HG03442 (cell line): Measurements from ENCODE around the gene ANXA7.
"Not testable (repeated sequence)": the region's sequence is repeated elsewhere in the genome, so short reads cannot be mapped to it uniquely, and the experiment has no call there.

Source experiments
- ATAC-seq: cut with Tn5 transposase; IDR thresholded peaks from one replicate; pipeline ENCODE4 v1.9.1; 2021; ENCODE audit warnings: mild to moderate bottlenecking, moderate library complexity; ENCODE audit not compliant: unreplicated experiment

ANXA7 gene

GRCh38 chr10:73408978-73409521, 4.8 kb downstream of the ANXA7 start:
- no peak for ATAC-seq

GRCh38 chr10:73408061-73408460, 5.8 kb downstream of the ANXA7 start:
- no peak for ATAC-seq

- ATAC-seq: no peak
Measured at GRCh38 chr10:73407495-73407894, 6.4 kb downstream of the ANXA7 start.

GRCh38 chr10:73406846-73407245, 7.0 kb downstream of the ANXA7 start:
- no peak for ATAC-seq

GRCh38 chr10:73405556-73405955, 8.3 kb downstream of the ANXA7 start:
- ATAC-seq: no peak

GRCh38 chr10:73404690-73405089, 9.2 kb downstream of the ANXA7 start:
- no peak for ATAC-seq

- ATAC-seq: no peak
Measured at GRCh38 chr10:73401636-73402035, 12.2 kb downstream of the ANXA7 start.

- ATAC-seq: no peak
Measured at GRCh38 chr10:73399063-73399462, 14.8 kb downstream of the ANXA7 start.

GRCh38 chr10:73398024-73398423, 15.8 kb downstream of the ANXA7 start:
- ATAC-seq: no peak

- not testable (repeated sequence) for ATAC-seq
Measured at GRCh38 chr10:73394325-73394724, 19.5 kb downstream of the ANXA7 start.

- ATAC-seq: no peak
Measured at GRCh38 chr10:73388228-73388627, 25.6 kb downstream of the ANXA7 start.

GRCh38 chr10:73386583-73386982, 27.3 kb downstream of the ANXA7 start:
- no peak for ATAC-seq

- ATAC-seq: peak; percentile 46
Measured at GRCh38 chr10:73379064-73379748, 34.7 kb downstream of the ANXA7 start.

- no peak for ATAC-seq
Measured at GRCh38 chr10:73376679-73377078, 37.2 kb downstream of the ANXA7 start.

GRCh38 chr10:73368238-73368637, 45.6 kb downstream of the ANXA7 start:
- ATAC-seq: no peak

- ATAC-seq: no peak
Measured at GRCh38 chr10:73366381-73367298, 47.2 kb downstream of the ANXA7 start.

- no peak for ATAC-seq
Measured at GRCh38 chr10:73364964-73365363, 48.9 kb downstream of the ANXA7 start.

- ATAC-seq: no peak
Measured at GRCh38 chr10:73359492-73359891, 54.4 kb downstream of the ANXA7 start.

GRCh38 chr10:73358331-73359279, 55.3 kb downstream of the ANXA7 start, which contains the start of gene CFAP70:
Gene CFAP70, minus strand, starts transcription at chr10:73358864. Its CDS starts 4,068 bp downstream, at chr10:73354796.
- ATAC-seq: peak; percentile 89

GRCh38 chr10:73357821-73358220, 56.0 kb downstream of the ANXA7 start:
- no peak for ATAC-seq

GRCh38 chr10:73357166-73357565, 56.7 kb downstream of the ANXA7 start:
- no peak for ATAC-seq
